GM19239 (cell line): ENCODE results near the gene ABCB4.
"Not testable (repeated sequence)": the region's sequence is repeated elsewhere in the genome, so short reads cannot be mapped to it uniquely, and the experiment has no call there.

ENCODE experiments used
- DNase-seq: peaks from one replicate; pipeline ENCODE4 v3.0.0; 2011; ENCODE audit warnings: low spot score; ENCODE audit not compliant: insufficient read length
- FAIRE-seq: peaks from 2 replicates; lab custom pipeline; 2011; peaks lifted over from hg19 to GRCh38; lab: Jason Lieb, UNC

Gene ABCB4

DNA sequence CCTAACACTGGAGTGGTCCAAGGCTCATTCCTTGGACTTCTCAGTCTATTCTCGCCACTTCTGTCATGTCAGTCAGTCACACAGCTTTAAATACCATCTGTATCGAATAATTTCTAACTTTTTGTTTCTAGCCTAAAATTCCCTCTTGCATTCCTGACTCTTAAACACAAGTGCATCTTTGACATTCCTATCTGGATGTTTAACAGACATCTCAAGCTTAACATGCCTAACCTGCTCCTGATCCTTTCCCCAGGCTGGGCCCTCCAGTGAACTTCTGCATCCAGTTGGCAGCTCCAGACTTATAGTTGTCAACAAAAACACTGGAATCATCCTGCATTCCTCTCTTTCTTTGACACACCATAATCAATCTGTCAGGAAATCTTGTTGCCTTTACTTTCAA lies 4.5 kb upstream of the ABCB4 start:
- FAIRE-seq (no peak), DNase-seq (no peak)

DNA sequence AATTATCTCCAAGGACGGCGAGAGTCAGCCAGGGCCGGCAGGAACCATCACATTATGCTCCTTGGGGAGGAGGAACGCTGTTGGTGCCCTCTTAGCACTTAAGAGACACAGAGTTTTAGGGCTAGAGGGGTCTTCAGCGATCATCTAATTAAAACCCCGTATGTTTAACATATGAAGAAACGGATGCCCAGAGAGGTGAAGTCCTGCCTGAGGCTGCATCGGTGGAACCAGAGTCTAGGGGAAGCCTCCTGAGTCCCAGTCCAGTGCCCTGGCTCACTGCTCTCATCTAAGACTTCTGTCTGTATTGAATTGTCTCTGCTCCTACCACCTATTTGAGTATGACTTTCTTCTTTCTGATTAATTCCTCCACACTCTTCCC lies 688 bp upstream of the ABCB4 start:
- DNase-seq (no peak), FAIRE-seq (peak; percentile 53)

DNA sequence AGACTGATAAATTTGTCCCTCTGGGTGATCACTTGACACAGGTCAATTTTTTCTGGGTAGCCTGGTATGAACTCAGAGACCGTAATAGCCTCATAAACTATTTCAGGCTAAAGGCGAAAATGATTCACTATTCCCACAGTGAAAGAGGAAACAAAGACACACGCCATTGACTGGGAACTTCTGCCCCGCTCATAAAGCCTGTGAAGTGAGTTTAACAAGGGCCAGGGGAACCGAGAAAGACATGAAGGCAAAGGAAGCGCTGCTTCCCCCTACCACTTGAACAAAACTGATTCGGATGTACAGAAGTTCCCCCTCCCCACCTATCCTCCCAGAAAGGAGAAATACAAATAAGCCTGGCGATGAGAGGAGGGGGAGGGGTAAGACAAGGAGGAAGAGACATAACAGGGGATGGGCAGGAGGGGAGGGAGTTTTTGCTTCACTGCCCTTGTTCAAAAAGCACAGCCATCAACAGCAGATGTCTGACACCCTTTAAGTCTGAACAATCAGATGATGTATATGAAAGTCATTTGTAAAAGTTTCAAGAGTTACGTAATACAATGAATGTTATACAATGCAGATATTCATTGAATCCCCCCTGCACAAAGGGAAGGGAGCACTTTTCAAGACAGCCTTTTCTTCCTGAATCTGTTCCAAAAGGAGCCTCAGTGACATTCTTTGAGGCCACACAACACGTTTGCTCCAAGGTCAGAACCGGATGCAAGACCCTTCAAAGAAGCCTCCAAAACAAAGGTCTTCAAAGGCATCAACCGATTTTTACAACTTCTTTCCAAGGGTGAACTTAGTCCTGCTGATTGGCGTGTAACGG lies 734 bp downstream of the ABCB4 start:
- DNase-seq (peak; percentile 30), FAIRE-seq (peak; percentile 98)

DNA sequence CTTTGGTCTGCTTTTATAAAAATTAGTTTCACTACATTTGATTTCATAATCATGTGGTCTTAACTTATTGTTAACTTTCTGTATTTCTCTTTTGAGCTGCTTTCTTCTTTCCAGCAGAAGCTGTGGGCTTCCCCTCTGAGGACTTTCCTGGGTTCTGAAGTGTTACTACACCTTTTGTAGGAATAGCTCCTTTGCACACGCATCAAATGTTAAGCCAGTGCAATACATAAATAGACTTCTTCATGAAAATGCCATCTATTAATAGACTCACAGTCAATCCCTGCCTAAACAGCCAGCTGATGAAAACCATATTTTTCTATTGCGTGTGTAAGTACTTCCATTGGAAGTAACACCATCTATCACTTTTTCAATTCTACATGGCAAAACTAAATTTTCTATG lies 1.5 kb downstream of the ABCB4 start:
- FAIRE-seq (no peak), DNase-seq (no peak)

DNA sequence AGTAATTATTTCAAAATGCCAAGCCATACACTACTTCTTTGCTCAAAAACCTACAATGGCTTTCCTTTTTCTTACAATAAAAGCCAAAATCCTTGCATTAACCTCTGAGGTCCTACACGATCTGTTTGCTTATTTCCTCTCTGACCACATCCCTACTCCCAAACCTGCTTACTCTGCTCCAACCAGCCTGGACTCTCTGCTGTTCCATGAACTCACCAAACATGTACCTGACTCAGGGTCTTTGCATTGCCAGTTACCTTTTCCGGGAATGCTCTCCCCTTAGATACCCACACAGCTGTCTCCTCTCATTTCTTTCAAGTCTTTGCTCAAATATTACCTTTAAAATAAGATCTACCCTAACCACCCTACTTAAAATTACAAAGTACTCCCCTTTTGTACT lies 2.3 kb downstream of the ABCB4 start:
- DNase-seq (no peak), FAIRE-seq (peak; percentile 85)

DNA sequence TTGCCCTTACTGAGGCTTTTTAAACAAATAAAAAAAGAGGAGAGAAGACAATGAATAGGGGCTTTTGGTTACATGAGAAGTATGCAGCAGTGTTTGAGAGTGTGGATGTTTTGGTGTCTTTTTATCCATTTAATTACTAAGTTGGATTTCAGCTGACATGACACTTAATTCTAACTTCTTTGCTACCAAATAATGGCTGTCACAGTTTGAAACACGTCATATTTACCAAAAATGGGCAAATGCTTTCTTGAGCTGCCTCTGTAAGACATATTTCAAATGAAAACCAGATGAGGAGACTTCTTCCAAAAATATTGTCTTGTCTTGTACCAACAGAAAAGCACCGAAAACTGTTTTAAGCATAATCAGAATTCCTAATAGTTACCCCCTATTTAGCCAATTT lies 4.0 kb downstream of the ABCB4 start:
- DNase-seq (no peak), FAIRE-seq (no peak)

GRCh38 chr7:87469204-87469603 lies 6.3 kb downstream of the ABCB4 start:
- not testable (repeated sequence) for DNase-seq, FAIRE-seq

DNA sequence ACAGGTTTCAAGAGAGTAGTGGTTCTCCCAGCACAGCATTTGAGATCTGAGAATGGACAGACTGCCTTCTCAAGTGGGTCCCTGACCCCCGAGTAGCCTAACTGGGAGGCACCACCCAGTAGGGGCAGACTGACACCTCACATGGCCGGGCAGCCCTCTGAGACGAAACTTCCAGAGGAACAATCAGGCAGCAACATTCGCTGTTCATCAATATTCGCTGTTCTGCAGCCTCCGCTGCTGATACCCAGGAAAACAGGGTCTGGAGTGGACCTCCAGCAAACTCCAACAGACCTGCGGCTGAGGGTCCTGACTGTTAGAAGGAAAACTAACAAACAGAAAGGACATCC lies 10.0 kb downstream of the ABCB4 start:
- FAIRE-seq, DNase-seq: not testable (repeated sequence)

- not testable (repeated sequence) for DNase-seq, FAIRE-seq
Measured at GRCh38 chr7:87464830-87465533, 10.5 kb downstream of the ABCB4 start.

- no peak for FAIRE-seq
- no peak for DNase-seq
Measured at GRCh38 chr7:87463982-87464381, 11.5 kb downstream of the ABCB4 start.

GRCh38 chr7:87460444-87460843 lies 15.0 kb downstream of the ABCB4 start:
- not testable (repeated sequence) for FAIRE-seq, DNase-seq

- FAIRE-seq: no peak
- DNase-seq: no peak
Measured at GRCh38 chr7:87459941-87460340, 15.5 kb downstream of the ABCB4 start.

- DNase-seq (no peak), FAIRE-seq (no peak)
Measured at GRCh38 chr7:87458148-87458547, 17.3 kb downstream of the ABCB4 start.

GRCh38 chr7:87456247-87456646 lies 19.2 kb downstream of the ABCB4 start:
- no peak for FAIRE-seq
- no peak for DNase-seq

DNA sequence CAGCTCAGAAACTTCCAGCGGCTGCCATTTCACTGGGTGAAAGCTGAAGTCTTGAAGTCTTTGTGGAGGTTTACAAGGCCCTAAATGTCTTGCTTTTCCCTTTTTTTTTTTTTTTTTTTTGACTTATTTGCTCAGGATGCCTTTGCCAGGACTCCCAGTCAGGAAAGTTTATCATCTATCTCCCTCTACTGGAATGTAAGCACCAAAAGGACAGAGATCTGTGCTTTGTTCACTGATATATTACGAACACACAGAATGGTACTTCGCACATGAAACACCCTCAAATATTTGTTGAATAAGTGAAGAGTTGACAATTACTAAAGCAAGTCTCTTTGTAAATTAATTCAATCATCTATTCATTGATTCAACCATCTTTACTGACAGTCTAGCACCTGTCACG lies 23.2 kb downstream of the ABCB4 start:
- no peak for DNase-seq
- FAIRE-seq: no peak

DNA sequence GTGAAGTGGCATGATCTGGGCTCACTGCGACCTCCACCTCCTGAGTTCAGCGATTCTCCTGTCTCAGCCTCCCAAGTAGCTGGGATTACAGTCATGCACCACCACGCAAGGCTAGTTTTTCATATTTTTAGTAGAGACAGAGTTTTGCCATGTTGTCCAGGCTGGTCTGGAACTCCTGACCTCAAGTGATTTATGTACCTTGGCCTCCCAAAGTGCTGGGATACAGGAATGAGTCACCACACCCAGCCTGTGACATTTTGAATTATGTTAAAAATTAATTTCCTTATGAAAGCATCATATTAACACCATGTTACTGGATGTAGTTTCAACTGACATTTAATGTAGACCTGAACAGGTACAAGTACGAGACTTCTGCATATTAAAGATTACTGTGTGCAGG lies 24.3 kb downstream of the ABCB4 start:
- no peak for DNase-seq
- FAIRE-seq: no peak

- no peak for DNase-seq
- FAIRE-seq: no peak
Measured at GRCh38 chr7:87450706-87451105, 24.8 kb downstream of the ABCB4 start.

GRCh38 chr7:87448388-87448787 lies 27.1 kb downstream of the ABCB4 start:
- FAIRE-seq: no peak
- DNase-seq: no peak

DNA sequence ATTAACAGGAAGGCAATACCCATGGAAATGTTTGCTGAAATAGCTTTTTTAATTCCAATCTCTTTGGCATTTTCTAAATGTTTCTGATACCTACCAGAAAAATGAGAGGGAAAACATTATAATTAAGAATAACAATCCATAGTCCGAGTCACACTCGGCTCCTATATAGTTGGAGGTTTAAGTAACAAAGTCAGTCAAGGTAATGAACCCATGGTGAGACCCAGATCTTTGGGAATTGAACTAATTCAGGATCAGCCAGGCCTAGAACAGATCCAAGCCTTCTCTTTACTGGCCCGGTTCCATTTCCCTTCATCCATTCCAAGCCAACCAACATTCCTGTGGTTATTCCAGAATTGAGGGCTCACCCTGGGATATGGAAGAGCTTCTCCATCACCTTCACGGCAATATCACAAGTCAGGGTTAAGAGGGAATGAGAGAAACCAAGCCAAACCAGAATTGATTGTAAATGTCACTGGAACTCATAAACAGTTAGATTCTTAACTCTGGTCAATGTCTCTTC lies 28.3 kb downstream of the ABCB4 start:
- DNase-seq (no peak), FAIRE-seq (no peak)

DNA sequence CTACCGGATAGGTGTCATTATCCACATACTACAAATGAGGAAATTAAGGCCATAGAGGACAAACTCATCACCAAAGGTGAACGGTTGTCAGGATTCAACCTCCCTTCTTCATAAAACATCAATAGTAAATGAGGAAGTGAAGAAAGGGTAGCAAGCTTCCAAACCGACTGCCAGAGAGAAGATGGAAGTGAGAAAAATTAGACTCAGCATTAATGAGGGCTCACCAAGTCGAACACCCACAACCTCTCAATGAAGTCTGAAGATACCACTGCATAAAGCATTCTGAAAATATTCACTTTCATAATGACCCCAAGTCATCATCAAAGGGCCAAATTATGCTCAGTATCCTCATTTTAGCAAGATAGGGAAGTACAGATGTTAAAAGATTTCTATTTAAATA lies 29.6 kb downstream of the ABCB4 start:
- DNase-seq (no peak), FAIRE-seq (peak; percentile 82)

DNA sequence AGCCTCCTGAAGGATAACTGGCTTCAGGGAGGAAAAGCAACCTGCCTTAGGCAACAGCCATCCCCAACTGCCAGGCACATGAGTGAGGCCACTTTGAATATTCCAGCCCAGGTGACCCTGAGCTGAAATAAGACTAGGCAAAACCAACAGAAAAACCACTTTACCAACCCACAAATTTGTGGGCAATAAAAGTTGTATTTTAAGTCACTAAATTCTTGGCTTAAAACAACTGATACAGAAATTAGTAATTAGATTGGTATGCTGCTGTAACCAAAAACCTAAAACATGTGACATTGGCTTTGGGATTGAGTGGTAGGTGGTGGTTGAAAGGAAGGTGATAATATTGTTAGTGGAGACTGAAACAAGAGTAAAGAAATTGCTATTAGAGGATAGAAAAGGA lies 39.9 kb downstream of the ABCB4 start:
- no peak for FAIRE-seq

DNA sequence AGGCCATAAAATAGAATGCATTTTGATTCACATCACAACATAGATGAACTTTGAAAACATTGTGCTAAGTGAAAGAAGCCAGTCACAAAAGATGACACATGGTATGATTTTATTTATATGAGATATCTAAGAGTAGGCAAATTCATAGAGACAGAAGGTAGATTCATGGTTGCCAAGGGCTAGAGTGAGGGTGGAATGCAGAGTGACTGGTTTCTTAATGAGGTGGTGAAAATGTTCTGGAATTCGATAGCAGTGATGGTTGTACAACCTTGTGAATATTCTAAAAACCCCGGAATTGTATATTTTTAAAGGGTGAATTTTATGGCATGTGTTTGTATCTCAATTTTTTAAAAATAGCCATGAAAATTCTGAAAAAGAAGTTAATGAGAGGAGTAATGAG lies 42.9 kb downstream of the ABCB4 start:
- FAIRE-seq (no peak), DNase-seq (no peak)

More for the DNA sequence above, 39.9 kb downstream of the ABCB4 start:
- DNase-seq: no peak
